Effector memory CD4-positive, alpha-beta T cell (primary cell): ENCODE results near the gene ASCC3.

Experiments
- DNase-seq, 3 donors: peaks; one replicate each; pipeline ENCODE4 v3.0.0-alpha.2; 2020
- H3K27ac ChIP-seq: 2 replicates; pipeline ENCODE4 v1.7.0; 2013; ENCODE audit warnings: mild to moderate bottlenecking, low read length, moderate library complexity; ENCODE audit not compliant: insufficient read depth, poor library complexity, severe bottlenecking
- H3K27me3 ChIP-seq: replicated peaks from 2 replicates; pipeline ENCODE4 v1.7.0; 2013; ENCODE audit warnings: mild to moderate bottlenecking, low read length; ENCODE audit not compliant: insufficient read depth, control insufficient read depth, poor library complexity, severe bottlenecking
- H3K36me3 ChIP-seq: 2 replicates; pipeline ENCODE4 v1.7.0; 2013; ENCODE audit warnings: mild to moderate bottlenecking, low read length, moderate library complexity; ENCODE audit not compliant: control insufficient read depth, insufficient read depth
- H3K4me1 ChIP-seq: 2 replicates; pipeline ENCODE4 v1.7.0; 2013; ENCODE audit warnings: low read length, mild to moderate bottlenecking; ENCODE audit not compliant: control insufficient read depth, insufficient read depth, poor library complexity, severe bottlenecking
- H3K4me3 ChIP-seq: 2 replicates; pipeline ENCODE4 v1.7.0; 2013; ENCODE audit warnings: low read length, low read depth, mild to moderate bottlenecking; ENCODE audit not compliant: insufficient read depth, poor library complexity, severe bottlenecking
- H3K9me3 ChIP-seq: 2 replicates; pipeline ENCODE4 v1.7.0; 2013; ENCODE audit warnings: mild to moderate bottlenecking, low read length, moderate library complexity; ENCODE audit not compliant: control insufficient read depth

ASCC3 gene

DNA sequence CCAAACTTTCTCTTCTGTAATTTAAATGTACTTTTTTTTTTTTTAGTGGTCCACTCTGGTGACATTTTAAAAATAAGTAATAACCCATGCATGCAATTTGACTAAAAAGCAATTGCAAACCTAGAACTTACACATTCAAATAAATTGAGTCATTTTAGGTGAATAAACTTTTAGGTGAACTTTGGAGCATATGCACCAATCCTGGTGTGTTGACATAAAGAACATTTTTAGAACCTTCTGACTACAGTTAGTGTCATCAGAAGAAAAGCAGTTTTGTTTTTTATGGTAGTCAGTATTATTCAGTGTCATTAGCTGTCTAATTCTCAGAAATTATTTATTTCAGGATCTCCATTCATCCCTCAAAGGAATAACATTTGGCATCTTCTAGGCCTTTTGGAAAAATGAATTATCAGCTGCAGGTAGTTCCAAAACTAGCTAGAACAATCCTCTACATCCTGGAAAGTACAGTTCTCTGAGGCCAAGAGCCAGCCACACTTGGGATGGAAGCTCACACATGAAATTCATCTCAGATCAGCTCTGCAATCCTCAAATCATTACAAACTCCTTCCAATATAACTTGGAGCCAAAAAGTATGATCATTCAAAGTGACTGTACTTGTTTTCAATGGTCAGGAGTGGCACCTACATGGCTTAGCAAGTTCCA lies 378.0 kb downstream of the ASCC3 start:
- H3K4me1 ChIP-seq, result no peaks in the 10 kb centered on the region
- H3K36me3 ChIP-seq, result no peaks in the 10 kb centered on the region
- DNase-seq, result no peak

DNA sequence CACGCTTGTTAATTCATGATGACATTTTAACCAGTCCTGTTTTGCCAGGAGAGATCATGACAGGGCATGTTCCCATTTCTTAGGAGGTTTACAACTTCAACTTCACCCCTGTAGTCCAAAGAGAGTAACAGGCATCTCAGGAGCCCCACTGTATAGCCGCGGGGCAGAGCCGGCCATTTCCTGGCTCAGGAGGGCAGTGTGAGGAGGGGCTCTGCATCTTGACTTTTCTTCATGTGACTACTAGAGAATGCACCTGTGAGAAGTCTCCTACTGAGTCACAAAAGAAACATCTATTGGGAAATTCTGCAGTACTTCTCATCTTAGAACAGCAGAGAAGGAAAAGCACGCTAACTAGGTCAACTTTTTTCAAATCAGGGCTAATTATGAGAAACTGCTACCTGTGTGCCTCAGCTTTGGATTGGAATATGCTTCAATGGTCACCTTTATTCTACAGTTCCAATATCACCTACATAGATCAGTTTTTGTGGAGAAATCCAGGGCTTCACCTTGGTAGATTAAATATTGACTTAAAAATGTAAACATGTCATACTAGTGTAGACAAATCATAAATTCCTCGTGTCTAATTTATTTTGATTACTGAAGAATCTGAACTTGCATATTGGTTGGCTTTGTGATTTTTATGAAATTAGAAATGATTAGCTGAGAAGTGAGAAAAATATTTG lies 387.8 kb downstream of the ASCC3 start:
- DNase-seq, result no peak
- no peaks in the 10 kb centered on the region for H3K9me3 ChIP-seq

More for the DNA sequence above, 378.0 kb downstream of the ASCC3 start:
- H3K27me3 ChIP-seq, result no peaks in the 10 kb centered on the region
- H3K9me3 ChIP-seq, result no peaks in the 10 kb centered on the region
- H3K4me3 ChIP-seq, result no peak overlapping the region
- no peak overlapping the region for H3K27ac ChIP-seq

GRCh38 chr6:100491952-100492670 lies 389.0 kb downstream of the ASCC3 start:
- Histone ChIP-seq H3K4me3 (no peak overlapping the region), H3K27me3 (no peaks in the 10 kb centered on the region), H3K4me1 (no peaks in the 10 kb centered on the region), H3K27ac (no peak overlapping the region), H3K9me3 (no peaks in the 10 kb centered on the region), H3K36me3 (no peaks in the 10 kb centered on the region)
- DNase-seq, result no peak

More for the DNA sequence above, 387.8 kb downstream of the ASCC3 start:
- Histone ChIP-seq H3K27me3 (no peaks in the 10 kb centered on the region), H3K36me3 (no peaks in the 10 kb centered on the region), H3K27ac (no peak overlapping the region), H3K4me3 (no peak overlapping the region), H3K4me1 (no peaks in the 10 kb centered on the region)

DNA sequence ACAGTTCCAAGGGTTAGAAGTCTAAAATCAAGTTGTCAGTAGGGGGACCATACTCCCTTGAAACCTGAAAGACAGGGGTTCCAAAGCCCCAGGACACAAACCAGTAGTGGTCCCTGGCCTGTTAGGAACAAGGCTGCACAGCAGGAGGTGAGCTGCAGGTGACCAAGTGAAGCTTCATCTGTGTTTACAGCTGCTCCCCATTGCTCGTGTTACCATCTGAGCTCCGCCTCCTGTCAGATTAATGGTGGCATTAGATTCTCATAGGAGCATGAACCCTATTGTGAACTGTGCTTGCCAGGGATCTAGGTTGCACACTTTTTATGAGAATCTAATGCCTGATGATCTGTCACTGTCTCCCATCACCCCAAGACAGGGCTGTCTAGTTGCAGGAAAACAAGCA lies 391.1 kb downstream of the ASCC3 start:
- H3K4me3 ChIP-seq, result no peak overlapping the region
- H3K27ac ChIP-seq, result no peak overlapping the region
- DNase-seq, result no peak
- no peaks in the 10 kb centered on the region for H3K4me1 ChIP-seq
- no peaks in the 10 kb centered on the region for H3K9me3 ChIP-seq
- H3K36me3 ChIP-seq, result no peaks in the 10 kb centered on the region
- no peaks in the 10 kb centered on the region for H3K27me3 ChIP-seq

- Histone ChIP-seq H3K9me3 (no peaks in the 10 kb centered on the region), H3K36me3 (no peaks in the 10 kb centered on the region), H3K27me3 (no peaks in the 10 kb centered on the region), H3K27ac (no peak overlapping the region), H3K4me3 (no peak overlapping the region), H3K4me1 (no peaks in the 10 kb centered on the region)
- DNase-seq, result no peak
Observed at GRCh38 chr6:100488244-100488643, 392.9 kb downstream of the ASCC3 start.

DNA sequence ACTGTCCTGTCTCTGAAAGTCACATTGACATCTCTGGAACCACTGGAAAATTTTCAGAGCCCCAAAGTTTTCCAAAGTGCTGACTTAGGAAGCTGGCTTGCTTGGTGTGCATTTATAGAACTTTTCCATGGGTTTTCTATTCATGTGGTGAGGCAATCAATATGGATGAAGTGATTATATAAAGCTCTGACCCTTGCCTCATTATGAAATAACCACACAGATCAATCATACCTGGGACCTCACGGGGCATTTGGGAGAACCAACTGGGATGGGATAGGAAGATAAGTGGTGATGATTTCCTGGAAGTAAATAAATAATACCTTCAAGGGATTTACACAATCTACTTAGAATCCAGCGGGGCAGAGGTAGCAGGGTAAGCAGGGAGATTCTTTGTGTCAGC lies 393.5 kb downstream of the ASCC3 start:
- Histone ChIP-seq H3K9me3 (no peaks in the 10 kb centered on the region), H3K27ac (no peak overlapping the region), H3K4me3 (no peak overlapping the region), H3K27me3 (no peaks in the 10 kb centered on the region), H3K36me3 (no peaks in the 10 kb centered on the region), H3K4me1 (no peaks in the 10 kb centered on the region)
- no peak for DNase-seq

DNA sequence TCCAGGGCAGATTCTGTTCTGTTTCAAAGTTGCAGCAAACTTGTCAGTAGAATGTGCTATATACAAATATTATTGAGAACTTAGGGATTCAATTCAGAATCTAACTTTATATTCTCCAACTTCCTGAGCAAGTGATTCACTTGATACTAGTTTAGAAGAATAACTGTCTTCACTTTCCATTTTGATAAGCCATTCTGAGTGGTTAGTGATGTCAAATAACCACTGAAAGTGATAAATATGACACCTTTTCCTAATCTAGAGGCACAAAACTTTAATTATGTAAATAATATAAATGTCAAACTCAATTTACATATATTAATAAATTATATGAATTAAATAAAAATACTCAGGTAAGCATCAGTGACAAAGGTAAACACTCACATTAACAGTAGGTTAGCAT lies 395.9 kb downstream of the ASCC3 start:
- Histone ChIP-seq H3K9me3 (no peaks in the 10 kb centered on the region), H3K27me3 (no peaks in the 10 kb centered on the region), H3K27ac (no peak overlapping the region), H3K4me3 (no peak overlapping the region), H3K4me1 (no peaks in the 10 kb centered on the region), H3K36me3 (no peaks in the 10 kb centered on the region)
- no peak for DNase-seq

DNA sequence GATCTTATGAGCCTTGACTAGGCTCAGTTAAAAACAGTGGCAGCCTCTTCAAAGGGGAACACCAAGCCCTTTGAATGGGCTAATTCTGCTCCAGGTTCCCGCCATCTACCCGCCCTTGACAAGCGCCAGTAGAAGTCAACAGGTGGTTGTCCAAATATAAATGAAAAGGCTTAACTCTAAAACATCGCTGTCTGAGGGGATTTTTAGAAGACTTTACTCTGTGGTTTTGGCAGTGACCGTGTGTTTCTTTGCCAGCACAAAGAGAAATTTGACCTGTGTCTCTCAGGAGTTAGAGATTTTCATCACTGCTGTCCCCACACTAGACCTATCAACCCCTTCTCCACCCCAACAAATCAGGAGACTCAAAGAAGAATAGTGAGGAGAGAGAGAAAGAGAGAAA lies 396.7 kb downstream of the ASCC3 start:
- DNase-seq, result no peak

DNA sequence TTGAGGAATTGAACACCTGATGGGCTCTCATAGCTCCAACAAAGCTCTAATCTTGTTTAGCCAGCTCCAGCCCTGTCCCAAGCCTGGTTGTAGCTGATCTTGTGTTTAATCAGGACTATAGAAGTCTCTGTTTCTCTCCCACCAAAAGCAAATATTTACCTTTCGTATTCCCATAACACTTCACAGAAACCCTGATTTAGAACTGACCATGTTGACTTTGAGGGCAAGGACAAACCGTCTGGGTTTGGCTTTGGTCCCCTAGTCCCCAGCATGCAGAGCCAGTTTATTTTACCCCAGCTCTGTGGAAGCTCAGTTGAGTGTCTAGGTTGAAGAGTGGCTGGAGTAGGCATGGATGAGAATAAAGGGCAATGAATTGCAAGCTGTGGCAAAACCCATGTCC lies 398.4 kb downstream of the ASCC3 start:
- no peaks in the 10 kb centered on the region for H3K36me3 ChIP-seq
- H3K4me3 ChIP-seq, result no peak overlapping the region
- H3K27ac ChIP-seq, result no peak overlapping the region
- DNase-seq, result no peak
- H3K9me3 ChIP-seq, result no peaks in the 10 kb centered on the region
- H3K27me3 ChIP-seq, result no peaks in the 10 kb centered on the region
- H3K4me1 ChIP-seq, result no peaks in the 10 kb centered on the region

More for the DNA sequence above, 396.7 kb downstream of the ASCC3 start:
- Histone ChIP-seq H3K36me3 (no peaks in the 10 kb centered on the region), H3K4me1 (no peaks in the 10 kb centered on the region), H3K27me3 (no peaks in the 10 kb centered on the region), H3K27ac (no peak overlapping the region), H3K4me3 (no peak overlapping the region), H3K9me3 (no peaks in the 10 kb centered on the region)
